AG04449 (cell line): ENCODE measurements around the gene COL9A1.
"Not testable (repeated sequence)": the region's sequence is repeated elsewhere in the genome, so short reads cannot be mapped to it uniquely, and the experiment has no call there.

Source experiments
- CTCF ChIA-PET: fragments of 350-600 bp; formaldehyde crosslinking; extraction: SDS; loops from one replicate; lab custom pipeline; 2021; ENCODE audit warnings: antibody characterized with exemption; lab: Yijun Ruan, JAX
- POLR2A ChIA-PET: fragments of 400-600, 350-600 bp; formaldehyde crosslinking; extraction: SDS; loops from one replicate; lab custom pipeline; 2020; ENCODE audit warnings: antibody characterized with exemption, inconsistent platforms; lab: Yijun Ruan, JAX
- DNase-seq: peaks from one replicate; pipeline ENCODE4 v3.0.0-alpha.2; 2010; ENCODE audit warnings: low read depth, low spot score
- H3K4me3 ChIP-seq: 2 replicates; pipeline ENCODE4 v1.5.1; 2011; ENCODE audit warnings: low read depth, mild to moderate bottlenecking, control low read depth, low read length
- TF ChIP-seq, protein P1 (sequence below): IDR thresholded peaks from one replicate; pipeline ENCODE4 v1.5.1; 2011; ENCODE audit warnings: mild to moderate bottlenecking, moderate library complexity, low read length, control low read depth, inconsistent platforms; ENCODE audit not compliant: insufficient read depth; ENCODE audit errors: missing control alignments

The COL9A1 gene

DNA sequence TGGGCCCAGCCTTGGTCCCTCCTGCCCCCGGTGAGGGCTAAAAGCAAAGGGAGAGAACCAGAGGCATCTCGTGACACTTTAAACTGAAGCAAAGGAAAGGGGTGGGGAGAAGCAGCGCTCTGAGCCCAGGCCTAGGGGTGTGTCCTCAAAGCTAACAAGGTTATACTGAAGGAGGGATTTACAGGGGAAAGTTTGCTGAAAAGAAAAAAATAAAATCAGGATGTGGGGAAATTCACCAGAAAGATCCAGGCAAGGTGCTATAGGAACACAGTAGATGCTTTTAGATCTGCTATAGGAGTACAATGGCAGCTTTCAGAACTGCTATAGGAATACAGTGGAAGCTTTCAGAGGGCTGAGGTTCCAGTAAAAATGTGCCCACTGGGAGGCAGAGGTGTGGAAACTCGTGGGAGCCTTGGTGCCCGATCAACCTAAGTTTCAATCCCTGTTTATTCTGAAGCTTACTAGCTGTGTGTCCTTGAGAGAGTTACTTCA lies at the start of gene COL9A1:
Gene COL9A1, minus strand, starts transcription at position 51 of the 492 bp plus-strand sequence. CDS start 160 bp downstream, outside the sequence.
- TF ChIP-seq, protein P1, sequence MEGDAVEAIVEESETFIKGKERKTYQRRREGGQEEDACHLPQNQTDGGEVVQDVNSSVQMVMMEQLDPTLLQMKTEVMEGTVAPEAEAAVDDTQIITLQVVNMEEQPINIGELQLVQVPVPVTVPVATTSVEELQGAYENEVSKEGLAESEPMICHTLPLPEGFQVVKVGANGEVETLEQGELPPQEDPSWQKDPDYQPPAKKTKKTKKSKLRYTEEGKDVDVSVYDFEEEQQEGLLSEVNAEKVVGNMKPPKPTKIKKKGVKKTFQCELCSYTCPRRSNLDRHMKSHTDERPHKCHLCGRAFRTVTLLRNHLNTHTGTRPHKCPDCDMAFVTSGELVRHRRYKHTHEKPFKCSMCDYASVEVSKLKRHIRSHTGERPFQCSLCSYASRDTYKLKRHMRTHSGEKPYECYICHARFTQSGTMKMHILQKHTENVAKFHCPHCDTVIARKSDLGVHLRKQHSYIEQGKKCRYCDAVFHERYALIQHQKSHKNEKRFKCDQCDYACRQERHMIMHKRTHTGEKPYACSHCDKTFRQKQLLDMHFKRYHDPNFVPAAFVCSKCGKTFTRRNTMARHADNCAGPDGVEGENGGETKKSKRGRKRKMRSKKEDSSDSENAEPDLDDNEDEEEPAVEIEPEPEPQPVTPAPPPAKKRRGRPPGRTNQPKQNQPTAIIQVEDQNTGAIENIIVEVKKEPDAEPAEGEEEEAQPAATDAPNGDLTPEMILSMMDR: no peak
- ChIA-PET CTCF (no interaction called here), POLR2A (no interaction called here)
- DNase-seq: no peak
- no peak within 1 kb of the TSS for H3K4me3 ChIP-seq

DNA sequence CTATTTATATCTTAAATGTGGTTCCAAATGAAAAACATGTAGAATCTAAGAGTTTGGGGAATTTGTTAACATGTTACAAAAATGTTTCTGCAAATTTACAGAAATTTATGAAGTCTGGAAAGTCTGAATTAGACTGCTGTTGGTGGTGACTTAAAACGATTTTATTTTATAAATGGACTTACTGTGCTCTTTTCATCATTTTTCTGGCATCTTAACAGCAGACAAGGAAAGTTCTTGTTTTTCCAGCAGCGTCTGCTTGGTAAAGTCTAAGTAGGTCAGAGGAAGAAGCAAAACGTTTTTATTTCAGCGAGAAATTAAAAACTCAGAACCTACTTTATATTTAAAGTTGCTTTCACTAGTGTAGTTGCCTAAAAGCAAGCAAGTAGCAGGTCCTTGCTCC lies 48.6 kb upstream of the COL9A1 start:
- no peak overlapping the region for H3K4me3 ChIP-seq
- ChIA-PET POLR2A (no interaction called here), CTCF (interaction anchor here (1.9 kb wide), 1 partner anchor 18 kb away, joined by 14 read pairs; no protein-coding TSS in a partner anchor)
- TF ChIP-seq, protein P1: no peak
- DNase-seq: no peak

DNA sequence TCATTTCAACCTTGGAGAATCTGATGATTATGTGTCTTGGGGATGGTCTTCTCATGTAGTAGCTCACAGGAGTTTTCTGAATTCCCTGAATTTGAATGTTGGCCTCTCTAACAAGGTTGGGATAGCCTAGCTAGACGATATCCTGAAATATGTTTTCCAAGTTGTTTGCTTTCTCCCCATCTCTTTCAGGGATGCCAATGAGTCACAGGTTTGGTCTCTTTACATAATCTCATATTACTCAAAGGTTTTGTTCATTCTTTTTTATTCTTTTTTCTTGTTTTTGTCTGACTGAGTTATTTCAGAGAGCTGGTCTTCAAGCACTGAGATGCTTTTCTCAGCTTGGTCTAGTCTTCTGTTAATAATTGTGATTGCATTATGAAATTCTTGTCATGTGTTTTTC lies 42.7 kb upstream of the COL9A1 start:
- TF ChIP-seq, protein P1: no peak
- H3K4me3 ChIP-seq: no peak overlapping the region
- DNase-seq: no peak
- POLR2A ChIA-PET: no interaction called here
- CTCF ChIA-PET: interaction anchor here (0.8 to 1.6 kb wide), 3 partner anchors 21 to 35 kb away, joined by 3 read pairs; no protein-coding TSS in a partner anchor

DNA sequence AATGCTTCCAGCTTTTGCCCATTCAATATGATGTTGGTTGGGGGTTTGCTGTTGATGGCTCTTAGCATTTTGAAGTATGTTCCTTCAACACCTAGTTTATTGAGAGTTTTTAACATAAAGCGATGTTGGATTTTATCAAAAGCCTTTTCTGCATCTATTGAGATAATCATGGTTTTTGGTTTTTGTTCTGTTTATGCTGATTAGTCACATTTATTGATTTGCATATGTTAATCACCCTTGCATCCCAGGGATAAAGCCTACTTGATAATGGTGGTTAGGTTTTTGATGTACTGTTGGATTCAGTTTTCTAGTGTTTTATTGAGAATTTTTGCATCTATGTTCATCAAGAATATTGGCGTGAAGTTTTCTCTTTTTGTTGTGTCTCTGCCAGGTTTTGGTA lies 40.4 kb upstream of the COL9A1 start:
- POLR2A ChIA-PET: no interaction called here
- TF ChIP-seq, protein P1: no peak
- no peak for DNase-seq
- H3K4me3 ChIP-seq: no peak overlapping the region
- CTCF ChIA-PET: interaction anchor here (1.9 kb wide), 1 partner anchor 26 kb away, joined by 6 read pairs; no protein-coding TSS in a partner anchor

DNA sequence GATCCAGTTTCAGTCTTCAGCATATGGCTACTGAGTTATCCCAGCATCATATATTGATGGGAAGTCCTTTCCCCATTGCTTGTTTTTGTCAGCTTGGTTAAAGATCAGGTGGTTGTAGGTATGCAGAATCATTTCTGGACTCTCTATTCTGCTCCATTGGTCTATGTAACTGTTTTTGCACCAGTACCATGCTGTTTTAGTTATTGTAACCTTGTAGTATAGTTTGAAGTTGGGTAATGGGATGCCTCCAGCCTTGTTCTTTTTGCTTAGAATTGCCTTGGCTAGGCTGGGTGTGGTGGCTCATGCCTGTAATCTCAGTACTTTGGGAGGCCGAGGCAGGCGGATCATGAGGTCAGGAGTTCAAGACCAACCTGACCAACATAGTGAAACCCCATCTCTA lies 36.9 kb upstream of the COL9A1 start:
- CTCF ChIA-PET, DNase-seq, POLR2A ChIA-PET, H3K4me3 ChIP-seq: not testable (repeated sequence)

DNA sequence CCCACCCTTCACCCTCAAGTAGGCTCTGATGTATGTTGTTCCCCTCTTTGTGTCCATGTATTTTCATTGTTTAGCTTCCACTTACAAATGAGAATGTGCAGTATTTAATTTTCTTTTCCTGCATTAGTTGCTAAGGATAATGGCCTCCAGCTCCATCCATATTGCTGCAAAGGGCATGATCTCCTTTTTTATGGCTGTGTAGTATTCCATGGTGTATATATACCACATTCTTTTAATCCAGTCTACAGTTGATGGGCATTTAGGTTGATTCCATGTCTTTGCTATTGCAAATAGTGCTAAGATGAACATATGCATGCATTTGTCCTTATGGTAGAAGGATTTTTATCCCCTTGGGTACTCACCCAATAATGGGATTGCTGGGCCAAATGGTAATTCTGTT lies 35.9 kb upstream of the COL9A1 start:
- DNase-seq: no peak
- ChIA-PET POLR2A (no interaction called here), CTCF (no interaction called here)
- TF ChIP-seq, protein P1: no peak
- H3K4me3 ChIP-seq: no peak overlapping the region

DNA sequence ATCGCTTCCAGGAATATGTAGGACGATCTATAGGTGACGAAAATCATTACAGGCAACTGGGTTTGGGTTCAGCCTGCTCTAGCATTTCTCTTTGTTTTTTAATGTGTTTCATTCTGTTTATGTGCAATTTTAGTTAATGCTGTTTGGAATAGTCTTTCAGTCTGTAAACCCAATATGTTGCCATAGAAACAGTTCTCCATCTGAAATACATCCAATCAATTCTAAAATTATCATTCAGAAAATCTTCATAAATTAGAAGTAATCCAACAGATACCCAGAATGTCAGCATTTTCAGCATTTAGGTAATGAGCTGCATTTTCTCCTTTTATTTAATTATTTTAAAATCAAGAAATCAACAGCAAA lies 34.8 kb upstream of the COL9A1 start:
- ChIA-PET POLR2A (interaction anchor here (0.5 kb wide), 1 partner anchor 337 kb away, joined by 3 read pairs; no protein-coding TSS in a partner anchor), CTCF (interaction anchor here (1.7 kb wide), 1 partner anchor 34 kb away, joined by 5 read pairs; no protein-coding TSS in a partner anchor)
- no peak for DNase-seq
- H3K4me3 ChIP-seq: no peak overlapping the region
- TF ChIP-seq, protein P1: no peak
